MCF 10A (cell line): Measurements from ENCODE around the gene ARMC9. TPM values are rescaled to one million over a fixed set of nuclear protein-coding genes. Genes with fewer than 3 reads are reported as not detected.

Experiments
- BruUV-seq: library from RNA; stranded (reverse); fragments of 400-500 nt; replicated peaks from 2 replicates; lab custom pipeline; 2021; lab: Mats Ljungman, UMichigan
- CTCF ChIA-PET: fragments of 300-600 bp; sonication (Branson Sonifier 250); formaldehyde crosslinking; extraction: SDS; loops from one replicate; lab custom pipeline; 2021; ENCODE audit warnings: antibody characterized with exemption, inconsistent platforms; lab: Yijun Ruan, JAX
- POLR2A ChIA-PET: fragments of 300-600, 350-650 bp; sonication (Branson Sonifier 250); formaldehyde crosslinking; extraction: SDS; loops from one replicate; lab custom pipeline; 2020; ENCODE audit warnings: antibody characterized with exemption, inconsistent platforms; lab: Yijun Ruan, JAX
- DNase-seq: peaks from one replicate; pipeline ENCODE4 v3.0.0-alpha.2; 2018; ENCODE audit not compliant: unreplicated experiment
- H3K27ac Mint-ChIP-seq: one replicate; pipeline ENCODE4 v1.8.0; 2022; ENCODE audit warnings: mild to moderate bottlenecking, low read depth, mixed read lengths; ENCODE audit not compliant: unreplicated experiment
- H3K27me3 Mint-ChIP-seq: one replicate; pipeline ENCODE4 v1.8.0; 2022; ENCODE audit warnings: mixed read lengths; ENCODE audit not compliant: insufficient read depth, unreplicated experiment
- H3K36me3 Mint-ChIP-seq: one replicate; pipeline ENCODE4 v1.8.0; 2022; ENCODE audit warnings: mild to moderate bottlenecking, moderate library complexity, mixed read lengths; ENCODE audit not compliant: insufficient read depth, unreplicated experiment
- H3K4me1 Mint-ChIP-seq: one replicate; pipeline ENCODE4 v1.8.0; 2022; ENCODE audit warnings: mixed read lengths; ENCODE audit not compliant: insufficient read depth, unreplicated experiment
- H3K4me3 Mint-ChIP-seq: one replicate; pipeline ENCODE4 v1.8.0; 2022; ENCODE audit warnings: mild to moderate bottlenecking, moderate library complexity, mixed read lengths; ENCODE audit not compliant: unreplicated experiment
- H3K9me3 Mint-ChIP-seq: one replicate; pipeline ENCODE4 v1.8.0; 2022; ENCODE audit warnings: mixed read lengths; ENCODE audit not compliant: unreplicated experiment
- intact Hi-C: fragments of 100-400 bp; cut with micrococcal nuclease; formaldehyde crosslinking; loops from 2 replicates; pipeline ENCODE4 v1.14.1; 2022
- total RNA-seq: library from RNA; stranded (reverse); gene quantifications from 2 replicates; pipeline ENCODE4 v1.2.3, GENCODE V29; 2022
- TF ChIP-seq, protein P1 (sequence below): fragments of 200-600 bp; IDR thresholded peaks from one replicate; pipeline ENCODE4 v1.8.0; 2022; ENCODE audit warnings: antibody characterized with exemption, mild to moderate bottlenecking; ENCODE audit not compliant: unreplicated experiment

The ARMC9 gene
- total RNA-seq, 1 experiment from 2014 or later, result 16.5 TPM

DNA sequence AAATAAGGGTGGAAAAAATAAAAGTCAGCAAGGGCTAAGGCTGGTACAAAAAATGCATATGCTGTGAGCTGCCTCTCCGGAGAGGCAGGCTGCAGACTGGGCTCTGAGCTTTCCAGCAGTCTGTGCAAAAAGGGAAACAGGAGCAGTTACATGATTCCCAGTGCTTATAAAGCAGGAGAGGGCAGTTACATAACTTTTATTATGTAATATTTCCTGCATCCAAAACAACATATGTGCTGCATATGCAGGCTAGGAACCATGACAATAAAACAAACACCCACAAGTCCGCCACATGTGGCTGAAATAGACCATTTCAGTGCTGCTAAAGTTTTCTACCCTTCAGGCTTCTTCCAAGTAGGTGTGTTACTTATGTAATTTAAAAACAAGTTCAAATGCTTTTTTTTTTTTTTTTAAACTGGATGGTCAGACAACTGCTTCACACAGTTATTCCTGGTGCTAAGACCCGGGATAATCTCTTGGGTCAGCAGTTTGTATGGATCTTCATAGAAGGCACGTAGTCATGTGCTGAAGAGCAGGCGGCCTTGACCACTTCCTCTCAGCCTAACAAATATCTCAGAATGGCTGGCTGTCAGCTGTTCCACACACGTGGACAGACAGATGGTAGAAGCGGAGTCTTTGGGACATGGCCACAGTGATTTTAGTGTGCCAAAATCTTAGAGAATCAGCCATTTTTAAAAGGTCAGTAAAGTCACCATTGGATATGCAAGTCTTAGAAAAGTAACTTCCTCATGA, 43.5 kb downstream of the ARMC9 start:
- BruUV-seq, result no TSS peak
- CTCF ChIA-PET, result interaction anchor here (0.7 kb wide), 1 partner anchor 102 kb away, joined by 3 read pairs; no protein-coding TSS in a partner anchor
- H3K4me3 Mint-ChIP-seq, result no peak overlapping the region
- H3K9me3 Mint-ChIP-seq, result no peaks in the 10 kb centered on the region
- no peaks in the 10 kb centered on the region for H3K4me1 Mint-ChIP-seq
- no peak for DNase-seq
- no peaks in the 10 kb centered on the region for H3K27me3 Mint-ChIP-seq
- peaks cover 22% of the 10 kb centered on the region for H3K36me3 Mint-ChIP-seq
- TF ChIP-seq, protein P1, sequence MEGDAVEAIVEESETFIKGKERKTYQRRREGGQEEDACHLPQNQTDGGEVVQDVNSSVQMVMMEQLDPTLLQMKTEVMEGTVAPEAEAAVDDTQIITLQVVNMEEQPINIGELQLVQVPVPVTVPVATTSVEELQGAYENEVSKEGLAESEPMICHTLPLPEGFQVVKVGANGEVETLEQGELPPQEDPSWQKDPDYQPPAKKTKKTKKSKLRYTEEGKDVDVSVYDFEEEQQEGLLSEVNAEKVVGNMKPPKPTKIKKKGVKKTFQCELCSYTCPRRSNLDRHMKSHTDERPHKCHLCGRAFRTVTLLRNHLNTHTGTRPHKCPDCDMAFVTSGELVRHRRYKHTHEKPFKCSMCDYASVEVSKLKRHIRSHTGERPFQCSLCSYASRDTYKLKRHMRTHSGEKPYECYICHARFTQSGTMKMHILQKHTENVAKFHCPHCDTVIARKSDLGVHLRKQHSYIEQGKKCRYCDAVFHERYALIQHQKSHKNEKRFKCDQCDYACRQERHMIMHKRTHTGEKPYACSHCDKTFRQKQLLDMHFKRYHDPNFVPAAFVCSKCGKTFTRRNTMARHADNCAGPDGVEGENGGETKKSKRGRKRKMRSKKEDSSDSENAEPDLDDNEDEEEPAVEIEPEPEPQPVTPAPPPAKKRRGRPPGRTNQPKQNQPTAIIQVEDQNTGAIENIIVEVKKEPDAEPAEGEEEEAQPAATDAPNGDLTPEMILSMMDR, result no peak
- POLR2A ChIA-PET, result no interaction called here
- intact Hi-C loops, result no loop called here
- no peak overlapping the region for H3K27ac Mint-ChIP-seq

DNA sequence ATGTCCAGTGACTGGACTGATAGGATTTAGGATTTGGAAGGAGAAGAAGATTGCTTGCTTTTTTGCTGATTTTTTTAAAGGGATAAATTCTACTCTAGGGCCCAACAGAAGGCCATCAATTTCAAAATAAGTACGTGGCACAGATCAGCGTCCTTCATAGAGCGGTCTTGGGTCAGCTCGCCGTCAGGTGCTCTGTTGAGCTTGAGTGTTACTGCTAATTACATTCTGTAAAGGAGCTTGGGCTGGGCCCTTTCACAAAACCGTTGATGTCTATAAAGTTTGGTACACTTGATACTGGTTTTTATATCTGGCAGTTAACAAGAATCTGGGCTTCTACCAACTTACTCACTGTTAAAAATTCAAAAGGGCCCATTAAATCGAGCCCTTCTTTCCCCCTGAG, 45.4 kb downstream of the ARMC9 start:
- no peaks in the 10 kb centered on the region for H3K4me1 Mint-ChIP-seq
- intact Hi-C loops, result no loop called here
- H3K4me3 Mint-ChIP-seq, result no peak overlapping the region
- ChIA-PET POLR2A (interaction anchor here (0.7 to 1.7 kb wide), 2 partner anchors 14 to 224 kb away, joined by 3 to 4 read pairs; no protein-coding TSS in a partner anchor), CTCF (interaction anchor here (0.5 to 1.4 kb wide), 6 partner anchors 16 to 291 kb away, joined by 3 to 12 read pairs (median 4); no protein-coding TSS in a partner anchor)
- TF ChIP-seq, protein P1, result no peak
- H3K9me3 Mint-ChIP-seq, result no peaks in the 10 kb centered on the region
- H3K27ac Mint-ChIP-seq, result no peak overlapping the region
- no peaks in the 10 kb centered on the region for H3K27me3 Mint-ChIP-seq
- peaks cover 16% of the 10 kb centered on the region for H3K36me3 Mint-ChIP-seq
- no TSS peak for BruUV-seq
- no peak for DNase-seq

DNA sequence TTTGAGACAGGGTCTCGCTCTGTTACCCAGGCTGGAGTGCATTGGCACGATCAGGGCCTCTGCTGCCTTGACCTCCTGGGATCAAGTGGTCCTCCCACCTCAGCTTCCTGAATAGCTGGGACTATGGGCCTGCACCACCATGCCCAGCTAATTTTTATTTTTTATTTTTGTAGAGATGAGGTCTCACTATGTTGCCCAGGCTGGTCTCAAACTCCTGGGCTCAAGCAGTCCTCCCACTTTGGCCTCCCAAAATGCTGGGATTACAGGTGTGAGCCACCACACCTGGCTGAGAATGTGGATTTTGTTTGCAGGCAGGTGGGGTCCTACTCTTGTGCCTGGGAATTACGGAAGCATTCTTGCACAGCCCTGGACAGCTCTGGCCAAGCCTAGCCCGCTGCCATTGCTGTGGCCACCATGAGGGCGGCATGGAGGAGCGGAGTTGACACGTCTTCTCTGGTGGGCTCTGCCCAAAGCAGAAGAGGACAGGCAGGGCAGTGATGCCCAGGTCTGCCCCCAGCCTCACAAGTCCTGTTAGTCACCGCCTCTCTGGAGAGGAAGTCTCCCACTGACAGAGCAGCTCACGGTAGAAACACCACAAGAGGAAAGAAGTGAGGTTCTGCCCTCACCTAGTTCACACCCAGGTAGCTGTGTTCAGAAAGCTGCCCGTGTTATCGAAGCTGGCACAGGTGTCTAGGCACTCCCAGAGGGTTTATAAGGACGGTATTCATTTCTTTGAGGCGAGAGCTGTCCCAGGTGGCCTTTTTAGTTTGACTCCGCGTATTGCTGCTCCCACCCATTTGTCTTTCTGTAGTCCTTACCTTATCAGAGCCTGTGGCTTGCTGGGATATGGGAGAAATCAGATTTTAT, 46.2 kb downstream of the ARMC9 start:
- Mint-ChIP-seq H3K36me3 (peaks cover 16% of the 10 kb centered on the region), H3K4me3 (no peak overlapping the region), H3K27ac (no peak overlapping the region), H3K27me3 (no peaks in the 10 kb centered on the region), H3K9me3 (no peaks in the 10 kb centered on the region), H3K4me1 (no peaks in the 10 kb centered on the region)
- intact Hi-C loops, result no loop called here
- CTCF ChIA-PET, result interaction anchor here (0.6 to 1.4 kb wide), 6 partner anchors 17 to 292 kb away, joined by 3 to 12 read pairs (median 4); no protein-coding TSS in a partner anchor
- no peak for DNase-seq
- TF ChIP-seq, protein P1, result no peak
- no TSS peak for BruUV-seq
- POLR2A ChIA-PET, result interaction anchor here (1.7 kb wide), 1 partner anchor 15 kb away, joined by 4 read pairs; no protein-coding TSS in a partner anchor
